ENCODE data around the gene TGFBI. TPM values are rescaled to one million over a fixed set of nuclear protein-coding genes. Genes with fewer than 3 reads are reported as not detected.

The TGFBI gene
- total RNA-seq, 1 donor from 2014 or later = 2.4 TPM

DNA sequence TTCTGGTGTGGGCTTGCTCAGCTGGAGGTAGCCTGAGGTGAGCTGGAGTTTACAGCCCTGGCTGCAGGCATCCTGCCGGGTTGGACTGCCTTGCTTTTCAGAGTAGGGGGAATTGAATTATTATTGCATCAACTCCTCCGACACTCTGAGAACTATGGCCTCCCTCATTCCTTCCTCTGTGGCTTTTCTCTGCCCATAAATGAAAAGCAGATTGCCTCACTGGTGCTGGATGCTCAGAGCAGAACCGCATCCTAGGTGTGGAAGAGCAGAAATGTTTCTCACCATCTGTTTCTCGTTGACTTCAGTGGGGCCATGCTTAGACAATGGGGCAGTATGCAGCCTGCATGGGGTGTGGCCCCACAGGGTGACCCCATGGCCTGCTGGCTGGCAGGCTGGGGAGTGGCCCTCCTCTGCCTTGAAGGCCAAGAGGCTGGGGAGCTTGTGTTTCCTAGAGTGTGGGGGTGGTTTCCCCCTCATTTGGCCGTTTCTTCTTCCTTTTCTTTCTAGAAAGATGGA lies 27.3 kb upstream of the TGFBI start:
- DNase-seq (ENCODE audit: low read depth in 2 of 2) = no peak

DNA sequence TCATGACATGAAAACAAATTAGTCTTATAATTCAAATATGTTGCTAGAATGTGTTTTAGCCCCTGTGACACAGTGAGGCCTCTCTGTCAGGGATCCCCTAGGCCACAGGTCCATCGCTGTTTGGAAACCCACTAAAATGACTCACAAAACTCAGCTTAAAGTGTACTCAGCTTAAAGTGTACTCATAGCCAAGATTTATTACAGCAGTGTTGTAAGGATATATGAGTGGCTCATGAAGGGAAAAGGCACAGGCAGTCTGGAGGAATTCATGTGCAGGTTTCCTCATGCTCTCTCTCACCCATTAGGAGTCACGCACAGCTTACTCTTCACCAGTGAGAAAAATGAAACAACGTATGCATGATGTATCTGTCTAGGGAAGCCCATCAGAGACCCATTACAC lies 24.4 kb upstream of the TGFBI start:
- no peak for DNase-seq (ENCODE audit: low read depth in 2 of 2)

DNA sequence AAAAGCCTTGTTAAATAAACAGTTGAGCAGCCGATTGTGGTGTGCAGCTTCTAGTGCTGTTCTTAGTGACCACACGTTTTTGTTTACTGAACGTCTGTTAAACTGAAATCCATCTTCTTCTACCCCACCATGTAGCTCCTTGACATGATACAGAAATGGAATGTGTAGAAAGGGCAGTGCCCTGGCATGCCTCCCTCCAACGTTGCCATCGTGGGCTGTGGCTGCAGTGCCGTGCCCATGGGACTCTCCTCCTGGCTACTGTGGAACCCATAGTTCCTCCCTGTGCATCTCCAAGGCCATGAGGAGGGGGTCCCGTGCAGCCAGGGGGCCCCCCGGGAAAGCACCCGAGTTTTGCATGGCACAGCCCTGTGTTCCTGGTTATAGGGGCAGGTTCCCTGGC lies 23.3 kb upstream of the TGFBI start:
- DNase-seq (ENCODE audit: low read depth in 2 of 2) = no peak

DNA sequence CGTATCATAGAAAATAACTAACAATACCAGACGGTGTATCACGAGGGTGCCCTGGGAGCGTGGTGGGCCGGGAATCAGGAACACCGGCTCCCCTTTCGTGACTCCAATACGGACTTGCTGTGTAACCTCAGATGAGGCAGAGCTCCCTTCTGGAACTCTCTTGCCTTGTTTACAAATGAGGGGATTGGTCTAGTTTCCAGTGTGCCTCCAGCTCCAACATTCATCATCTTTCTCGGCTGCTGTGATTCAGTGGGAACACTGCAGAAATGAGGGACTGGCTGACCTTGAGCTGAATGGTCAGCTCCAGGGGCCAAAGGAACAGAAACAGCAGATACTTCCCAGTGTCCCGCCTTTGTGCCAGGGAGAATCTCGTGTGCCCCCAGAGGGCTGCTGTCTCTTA lies 22.6 kb upstream of the TGFBI start:
- DNase-seq (ENCODE audit: low read depth in 2 of 2) = no peak

DNA sequence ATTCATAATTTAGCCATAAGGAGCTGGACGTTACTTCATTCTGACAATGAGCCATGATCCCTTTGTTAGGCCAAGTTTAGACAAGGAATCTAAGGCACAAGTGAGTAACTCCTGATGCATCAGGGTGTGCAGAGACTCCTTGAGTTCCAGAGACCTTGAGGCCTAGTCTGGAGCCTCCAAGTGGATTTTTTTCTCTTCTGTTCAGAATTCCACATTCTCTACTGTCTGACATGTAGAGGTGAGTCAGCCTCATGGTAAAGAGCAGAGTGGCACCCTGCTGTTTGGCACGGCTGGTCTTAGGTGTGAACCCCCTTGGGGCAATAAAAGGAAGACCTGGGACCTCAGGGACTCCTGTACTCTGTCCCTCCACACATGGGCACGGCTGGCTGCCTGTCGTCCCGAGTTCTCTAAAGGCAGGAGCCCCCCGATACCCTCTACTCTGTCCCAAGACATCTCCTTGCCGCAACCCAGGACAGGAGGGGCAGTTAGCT lies 22.0 kb upstream of the TGFBI start:
- DNase-seq (ENCODE audit: low read depth in 2 of 2) = no peak

DNA sequence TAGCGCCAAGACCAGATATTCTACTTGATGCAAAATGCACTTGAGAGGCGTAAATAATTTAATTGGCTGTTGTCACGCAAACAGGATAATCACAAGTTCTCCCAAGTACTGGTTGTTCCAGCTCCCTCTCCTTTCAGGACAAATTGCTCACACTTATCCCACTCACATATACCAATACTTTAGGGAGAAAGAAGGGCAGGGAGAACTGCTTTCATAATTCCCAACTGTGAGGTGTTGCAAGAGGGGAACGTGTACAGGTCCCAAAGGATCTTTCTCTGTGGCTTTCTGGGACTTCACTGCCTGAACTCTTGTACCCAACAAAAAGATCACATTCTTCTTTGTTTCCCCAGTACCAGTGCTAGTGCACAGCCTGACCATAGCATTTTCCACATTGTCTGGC lies 21.5 kb upstream of the TGFBI start:
- DNase-seq (ENCODE audit: low read depth in 2 of 2) = no peak

GRCh38 chr5:136011414-136012001 lies 17.3 kb upstream of the TGFBI start:
- DNase-seq (ENCODE audit: low read depth in 2 of 2) = peak in 1 of 2 donors; percentile 90

- DNase-seq (ENCODE audit: low read depth in 2 of 2) = no peak
Observed at GRCh38 chr5:136012041-136012804, 16.6 kb upstream of the TGFBI start.

- DNase-seq (ENCODE audit: low read depth in 2 of 2) = no peak
Observed at GRCh38 chr5:136013559-136013958, 15.2 kb upstream of the TGFBI start.

DNA sequence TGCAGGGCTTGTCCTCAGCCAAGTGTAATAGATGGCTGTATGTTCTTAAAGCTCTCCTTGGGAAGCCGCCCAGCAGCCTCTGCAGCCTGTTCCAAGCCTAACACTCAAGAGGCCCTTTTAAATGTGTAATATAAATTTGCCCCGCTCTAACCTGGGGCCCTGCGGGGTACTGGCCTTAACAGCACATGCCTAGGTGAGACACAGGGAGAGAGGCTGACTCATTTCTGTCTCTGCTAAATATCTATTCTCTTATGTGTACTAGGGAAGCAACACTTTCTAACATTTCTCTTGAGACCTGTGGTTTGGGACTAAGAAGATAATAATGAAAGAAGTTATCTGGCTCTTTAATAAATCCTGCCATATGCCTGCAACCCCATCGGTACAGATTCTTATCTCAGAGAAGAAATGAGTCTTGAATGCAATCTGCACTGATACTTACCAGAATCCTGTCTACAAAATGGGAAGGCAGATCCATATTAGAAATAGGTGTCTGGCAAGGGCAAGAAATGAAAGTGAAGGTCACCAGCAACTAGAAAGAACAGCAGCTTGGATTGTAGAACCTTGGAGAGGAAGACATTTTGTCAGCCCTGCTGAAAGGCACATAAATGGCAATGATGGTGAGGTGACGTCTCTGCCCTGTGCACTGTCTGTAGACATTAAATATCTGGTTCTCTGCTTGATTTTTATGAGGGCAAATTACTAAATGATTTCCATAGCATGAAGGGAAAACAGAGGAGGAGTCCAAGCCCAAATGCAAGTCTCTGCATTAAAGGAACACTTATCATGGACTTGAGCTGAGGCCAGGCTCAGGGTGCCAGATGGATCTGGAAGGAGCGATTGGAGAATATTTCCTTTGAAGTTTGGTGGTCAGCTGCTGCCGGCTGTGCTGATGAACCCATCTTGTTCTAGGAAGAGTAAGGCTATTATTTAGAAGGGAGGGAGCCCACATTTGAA lies 14.5 kb upstream of the TGFBI start:
- DNase-seq (ENCODE audit: low read depth in 2 of 2) = no peak

- DNase-seq (ENCODE audit: low read depth in 2 of 2) = no peak
Observed at GRCh38 chr5:136015003-136015375, 13.8 kb upstream of the TGFBI start.

- no peak for DNase-seq (ENCODE audit: low read depth in 2 of 2)
Observed at GRCh38 chr5:136015966-136016650, 12.7 kb upstream of the TGFBI start.

DNA sequence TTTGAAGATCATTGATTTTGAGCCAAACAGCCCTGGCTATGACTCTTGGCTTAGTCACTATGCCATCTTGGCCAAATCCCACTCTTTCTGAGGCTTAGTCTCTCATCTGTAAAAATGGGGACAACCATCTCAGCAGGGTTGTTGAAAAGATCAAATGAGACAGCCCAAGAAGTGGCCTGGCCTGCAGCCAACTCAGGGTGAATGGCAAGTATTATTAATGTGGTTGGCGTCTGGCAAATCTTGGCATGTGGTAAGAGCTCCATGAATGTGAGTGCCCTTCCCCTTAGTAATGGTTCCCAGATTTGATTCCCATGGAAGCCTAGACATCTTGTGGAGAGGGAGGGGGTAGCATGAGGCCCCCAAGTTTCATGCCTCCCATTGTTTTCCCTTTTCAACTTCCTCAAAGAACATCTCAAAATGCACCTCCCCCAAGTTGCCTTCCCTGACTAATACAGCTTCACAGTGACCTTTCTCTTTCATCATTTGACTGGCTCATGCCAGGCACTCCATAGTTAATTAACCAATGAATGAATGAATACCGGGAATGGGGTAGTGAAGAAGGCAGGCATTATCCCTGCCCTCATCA lies 11.8 kb upstream of the TGFBI start:
- DNase-seq (ENCODE audit: low read depth in 2 of 2) = peak in 1 of 2 donors; percentile 52

DNA sequence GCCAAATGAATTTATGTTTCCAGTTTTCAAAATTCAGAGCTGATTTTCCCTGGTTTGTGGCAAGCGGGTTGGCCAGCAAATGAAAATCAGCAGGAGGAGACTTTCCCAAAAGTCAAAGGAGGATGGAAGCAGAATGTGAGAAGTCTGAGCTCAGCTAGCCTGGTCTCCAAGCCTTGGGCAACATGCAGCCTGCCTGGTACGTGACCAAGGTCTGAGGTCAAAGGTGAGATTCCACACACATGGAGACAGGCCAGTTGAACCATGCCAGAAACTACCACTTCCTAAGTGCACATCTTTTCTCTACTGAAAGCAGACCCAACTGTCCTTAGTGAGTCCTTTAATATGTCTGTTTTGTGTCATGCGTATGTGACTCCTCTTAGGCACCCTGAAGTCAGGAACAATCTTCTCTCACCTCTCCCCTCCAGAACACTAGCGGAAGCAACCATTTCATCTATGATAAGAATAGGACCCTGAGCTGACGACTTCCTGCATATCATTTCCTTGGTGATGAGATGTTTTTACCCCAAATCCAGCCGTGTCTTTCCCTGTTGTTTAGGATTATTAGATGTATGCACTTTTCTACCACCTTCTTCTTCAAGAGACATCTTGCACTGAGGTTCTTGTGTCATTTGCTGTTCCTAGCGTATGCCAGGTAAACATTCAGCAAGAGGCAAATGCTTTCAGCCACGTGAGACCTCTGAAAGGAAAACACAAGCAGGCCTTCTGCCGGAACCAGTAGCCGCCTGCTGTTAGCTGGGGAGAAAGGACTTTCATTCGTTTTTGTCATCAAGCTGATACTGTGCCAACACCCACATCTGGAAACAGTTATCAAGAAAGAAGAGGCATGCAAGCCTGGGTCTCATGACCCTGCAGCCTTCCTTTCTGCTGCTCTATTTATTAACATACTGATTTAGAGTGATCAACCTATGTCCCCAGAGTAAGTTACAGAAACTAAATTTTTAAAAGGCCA lies 9.7 kb upstream of the TGFBI start:
- peak in 1 of 2 donors; percentile 50 for DNase-seq (ENCODE audit: low read depth in 2 of 2)

DNA sequence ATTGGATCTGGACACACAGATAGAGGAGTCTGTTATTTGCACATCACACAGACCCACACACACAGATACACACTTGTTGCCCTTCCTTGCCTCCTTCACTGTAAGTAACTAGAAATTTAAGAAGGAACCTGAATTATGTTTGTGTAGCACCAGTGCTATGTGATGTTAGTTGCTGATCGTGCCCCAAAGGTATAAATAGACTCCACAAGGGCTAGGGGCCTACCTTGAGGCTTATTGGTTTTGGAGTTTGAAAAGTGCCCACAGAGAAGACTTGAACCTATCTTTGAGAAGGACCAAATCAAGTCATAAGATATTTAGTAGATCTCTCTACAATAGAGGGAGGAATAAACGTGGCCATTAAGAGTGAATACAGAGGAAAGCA lies 8.8 kb upstream of the TGFBI start:
- no peak for DNase-seq (ENCODE audit: low read depth in 2 of 2)

DNA sequence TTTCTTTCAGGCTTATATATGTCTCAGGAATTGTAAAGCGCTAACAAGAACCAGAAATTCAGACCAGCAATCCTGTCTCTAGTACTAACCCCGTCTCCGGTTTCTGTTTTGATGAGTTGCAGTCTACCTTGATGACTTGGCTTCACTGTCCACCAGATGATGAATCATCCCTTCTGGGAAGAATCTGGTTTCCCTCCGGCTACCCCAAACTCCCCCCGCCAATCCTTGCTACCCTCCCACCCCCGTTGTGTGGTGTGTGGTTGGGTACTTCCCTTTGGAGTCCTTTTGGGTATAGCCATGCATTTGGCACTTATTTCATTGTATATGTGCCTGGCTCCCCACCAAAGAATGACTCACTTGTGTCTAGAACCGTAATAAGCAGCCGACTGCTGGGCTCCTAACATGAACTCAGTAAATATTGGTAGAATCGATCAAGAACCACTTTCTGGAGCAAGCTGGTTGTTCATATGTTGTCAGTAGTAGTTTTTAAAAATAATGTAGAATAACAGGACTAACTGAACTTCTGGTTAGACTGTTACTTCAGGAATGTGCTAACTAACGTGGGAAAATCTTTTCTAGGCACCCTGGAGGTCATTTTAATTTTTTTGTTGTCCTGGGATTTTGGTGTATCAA lies 8.3 kb upstream of the TGFBI start:
- DNase-seq (ENCODE audit: low read depth in 2 of 2) = peak in 1 of 2 donors; percentile 82

GRCh38 chr5:136021016-136021405 lies 7.8 kb upstream of the TGFBI start:
- DNase-seq (ENCODE audit: low read depth in 2 of 2) = no peak

DNA sequence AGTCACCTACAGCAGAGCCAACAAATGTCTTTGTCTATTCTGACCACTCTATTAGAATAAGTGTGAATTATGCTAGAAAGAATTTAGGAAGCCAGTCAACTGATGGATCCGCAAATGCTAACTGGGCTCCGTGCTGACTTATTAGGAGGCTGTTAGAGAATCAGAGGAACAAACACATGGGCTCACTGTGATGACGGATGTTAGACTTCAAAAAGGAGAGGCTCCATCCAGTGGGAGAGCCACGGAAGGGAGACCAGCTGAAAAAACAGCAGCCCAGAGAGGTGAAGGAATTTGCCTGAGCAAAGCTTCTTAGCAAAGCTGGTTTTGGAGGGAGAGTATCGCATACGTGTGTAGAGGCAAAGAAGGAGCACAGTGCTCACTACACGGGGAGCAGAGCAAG lies 5.8 kb upstream of the TGFBI start:
- no peak for DNase-seq (ENCODE audit: low read depth in 2 of 2)

DNA sequence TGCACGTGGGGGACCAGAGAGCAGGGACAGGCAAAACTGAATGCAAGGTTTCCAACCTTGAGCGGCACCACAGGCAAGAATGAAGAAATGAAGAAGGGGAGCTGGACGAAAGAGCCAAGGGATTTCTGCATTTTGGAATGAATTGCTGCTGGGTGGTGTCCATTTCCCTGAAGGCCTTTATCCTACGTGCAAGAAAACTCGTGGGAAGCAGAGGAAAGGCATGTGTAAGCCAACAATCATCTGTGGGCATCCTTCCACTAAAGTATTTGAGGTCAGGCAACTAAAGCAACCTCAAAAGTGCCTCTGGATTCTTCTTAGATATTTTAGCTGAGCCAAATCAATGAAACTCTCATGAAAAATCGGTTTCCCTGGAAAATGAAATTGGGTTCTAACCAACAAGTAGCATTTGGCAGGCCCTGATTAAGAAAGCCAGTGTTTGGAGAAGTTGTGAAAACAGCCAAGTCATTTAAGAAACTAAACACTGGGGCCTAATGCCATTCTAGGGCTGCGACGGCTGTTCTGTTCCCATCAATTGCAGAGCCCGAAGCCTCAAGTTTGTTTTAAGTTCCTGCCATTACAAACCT lies 4.7 kb upstream of the TGFBI start:
- DNase-seq (ENCODE audit: low read depth in 2 of 2) = no peak
